ENCODE results near the gene KATNBL1.

DNA sequence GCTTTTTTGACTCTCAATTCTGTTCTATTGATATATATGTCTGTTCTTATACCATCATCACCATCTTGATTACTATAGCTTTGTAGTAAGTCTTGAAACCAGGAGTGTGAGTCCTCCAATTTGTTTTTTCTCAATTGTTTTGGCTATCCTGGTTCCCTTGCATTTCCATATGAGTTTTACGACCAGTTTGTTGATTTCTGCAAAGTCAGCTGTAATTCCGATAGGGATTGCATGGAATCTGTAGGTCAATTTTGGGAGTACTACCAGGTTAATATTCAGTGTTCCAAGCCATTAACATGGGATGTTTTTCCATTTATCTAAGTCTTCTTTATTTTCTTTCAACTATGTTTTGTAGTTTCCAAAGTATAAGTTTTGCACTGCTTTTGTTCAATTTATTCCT lies 81.0 kb downstream of the KATNBL1 start:
- TF ChIP-seq, protein P1, sequence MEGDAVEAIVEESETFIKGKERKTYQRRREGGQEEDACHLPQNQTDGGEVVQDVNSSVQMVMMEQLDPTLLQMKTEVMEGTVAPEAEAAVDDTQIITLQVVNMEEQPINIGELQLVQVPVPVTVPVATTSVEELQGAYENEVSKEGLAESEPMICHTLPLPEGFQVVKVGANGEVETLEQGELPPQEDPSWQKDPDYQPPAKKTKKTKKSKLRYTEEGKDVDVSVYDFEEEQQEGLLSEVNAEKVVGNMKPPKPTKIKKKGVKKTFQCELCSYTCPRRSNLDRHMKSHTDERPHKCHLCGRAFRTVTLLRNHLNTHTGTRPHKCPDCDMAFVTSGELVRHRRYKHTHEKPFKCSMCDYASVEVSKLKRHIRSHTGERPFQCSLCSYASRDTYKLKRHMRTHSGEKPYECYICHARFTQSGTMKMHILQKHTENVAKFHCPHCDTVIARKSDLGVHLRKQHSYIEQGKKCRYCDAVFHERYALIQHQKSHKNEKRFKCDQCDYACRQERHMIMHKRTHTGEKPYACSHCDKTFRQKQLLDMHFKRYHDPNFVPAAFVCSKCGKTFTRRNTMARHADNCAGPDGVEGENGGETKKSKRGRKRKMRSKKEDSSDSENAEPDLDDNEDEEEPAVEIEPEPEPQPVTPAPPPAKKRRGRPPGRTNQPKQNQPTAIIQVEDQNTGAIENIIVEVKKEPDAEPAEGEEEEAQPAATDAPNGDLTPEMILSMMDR (IDR thresholded peaks at IDR 0.05; ENCODE audit: insufficient read depth, low read length): no peak
- TF ChIP-seq REST (IDR thresholded peaks at IDR 0.05; ENCODE audit: insufficient replicate concordance, low read depth) (no peak), POLR2AphosphoS5 (IDR thresholded peaks at IDR 0.05; ENCODE audit: low read depth) (no peak), GABPA (IDR thresholded peaks at IDR 0.05; ENCODE audit: low read depth) (no peak)
